ENCODE results near the gene AGAP3. TPM values are rescaled to one million over a fixed set of nuclear protein-coding genes. Genes with fewer than 3 reads are reported as not detected.

Gene AGAP3
- total RNA-seq, 1 experiment from 2014 or later = 63.3 TPM

DNA sequence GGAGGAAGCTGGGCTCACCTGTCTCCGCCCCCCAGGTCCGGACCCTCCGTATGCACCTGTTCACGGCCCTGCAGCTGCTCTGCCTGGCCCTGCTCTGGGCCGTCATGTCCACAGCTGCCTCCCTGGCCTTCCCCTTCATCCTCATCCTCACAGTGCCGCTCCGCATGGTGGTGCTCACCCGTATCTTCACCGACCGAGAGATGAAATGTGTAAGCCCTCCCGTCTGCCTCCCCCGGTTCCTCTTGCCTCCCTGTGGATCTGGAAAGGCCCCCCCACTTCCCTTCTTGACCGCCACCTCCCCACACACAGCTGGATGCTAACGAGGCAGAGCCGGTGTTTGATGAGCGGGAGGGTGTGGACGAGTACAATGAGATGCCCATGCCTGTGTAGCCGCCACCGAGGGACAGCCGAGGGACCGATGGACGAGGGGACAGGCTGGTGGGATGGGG, 10.3 kb upstream of the AGAP3 start:
- Histone ChIP-seq H3K4me3 (ENCODE audit: insufficient read depth, low read depth, low read length) (no peak overlapping the region), H3K27me3 (ENCODE audit: control insufficient read depth, insufficient read depth, low read length) (no peaks in the 10 kb centered on the region), H3K36me3 (replicated peaks; ENCODE audit: control insufficient read depth, insufficient read depth, low read length) (peaks cover 8% of the 10 kb centered on the region)
- DNase-seq = no peak

DNA sequence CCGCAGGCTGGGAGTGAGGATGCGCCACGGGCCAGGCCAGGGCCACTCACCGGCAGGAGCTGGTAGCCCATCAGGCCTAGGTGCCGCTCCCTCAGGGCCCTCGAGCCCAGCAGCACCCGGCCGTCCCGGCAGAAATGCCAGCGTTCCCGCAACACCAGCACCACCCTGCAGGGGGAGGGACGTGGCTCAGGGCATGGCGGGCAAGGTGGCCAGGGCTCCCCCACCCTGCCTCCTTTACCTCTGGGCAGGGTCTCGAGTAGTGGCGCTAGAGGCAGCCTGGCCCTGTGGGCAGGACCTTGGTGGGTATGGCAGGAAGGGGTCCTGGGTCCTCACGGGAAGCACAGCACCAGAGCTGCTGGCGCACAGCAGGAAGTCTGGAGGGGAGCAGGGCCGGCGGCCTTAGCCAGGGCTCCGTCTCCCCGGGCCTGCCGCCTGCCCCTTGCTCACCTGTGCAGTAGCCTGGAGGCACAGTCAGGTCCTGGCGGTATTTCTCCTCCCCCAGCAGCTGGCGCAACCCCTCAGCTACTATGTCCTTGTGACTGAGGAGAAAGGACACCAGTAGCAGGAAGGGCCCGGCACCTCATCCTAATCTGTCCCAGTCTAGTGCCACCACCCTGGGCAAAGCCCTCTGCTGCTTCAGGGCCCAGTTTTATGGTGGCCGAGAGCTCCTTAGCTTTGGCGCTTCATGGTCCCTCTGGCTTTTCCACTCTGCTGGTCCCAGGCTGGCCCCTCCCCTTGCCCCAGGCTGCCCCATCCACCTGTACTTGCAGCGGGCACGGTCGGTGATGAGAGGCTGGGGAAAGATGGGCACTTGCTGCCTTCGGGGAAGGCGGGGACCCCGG, 9.2 kb upstream of the AGAP3 start:
- Histone ChIP-seq H3K27me3 (ENCODE audit: control insufficient read depth, insufficient read depth, low read length) (no peaks in the 10 kb centered on the region), H3K4me3 (ENCODE audit: insufficient read depth, low read depth, low read length) (no peak overlapping the region), H3K36me3 (replicated peaks; ENCODE audit: control insufficient read depth, insufficient read depth, low read length) (peaks cover 8% of the 10 kb centered on the region)
- DNase-seq = peak; percentile 96

DNA sequence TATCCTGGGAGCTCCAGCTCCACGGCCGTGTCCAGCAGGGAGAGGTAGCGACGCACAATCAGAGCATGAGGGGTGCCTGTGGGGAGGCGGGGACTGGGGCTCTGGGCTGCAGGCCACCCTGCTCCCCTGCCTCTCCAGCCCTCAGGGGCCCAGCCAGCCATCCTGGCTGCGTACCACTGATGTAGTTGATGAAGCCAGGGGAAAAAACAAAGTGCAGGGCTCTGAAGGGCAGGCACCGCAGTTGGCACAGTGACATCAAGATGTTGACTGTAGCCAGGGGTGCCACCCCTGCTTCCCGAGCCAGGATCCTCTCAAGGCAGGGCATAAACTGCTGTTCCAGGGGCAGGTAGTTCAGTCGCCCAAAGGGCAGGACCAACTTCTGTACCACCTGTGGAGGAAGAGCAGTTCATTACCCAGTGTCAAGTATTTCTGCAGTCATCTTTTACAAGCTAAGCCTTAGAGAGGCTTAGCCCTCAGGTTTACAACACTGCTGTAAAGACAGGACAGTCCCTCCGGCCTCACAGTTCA, 8.5 kb upstream of the AGAP3 start:
- Histone ChIP-seq H3K27me3 (ENCODE audit: control insufficient read depth, insufficient read depth, low read length) (no peaks in the 10 kb centered on the region), H3K4me3 (ENCODE audit: insufficient read depth, low read depth, low read length) (no peak overlapping the region), H3K36me3 (replicated peaks; ENCODE audit: control insufficient read depth, insufficient read depth, low read length) (peaks cover 4% of the 10 kb centered on the region)
- no peak for DNase-seq

DNA sequence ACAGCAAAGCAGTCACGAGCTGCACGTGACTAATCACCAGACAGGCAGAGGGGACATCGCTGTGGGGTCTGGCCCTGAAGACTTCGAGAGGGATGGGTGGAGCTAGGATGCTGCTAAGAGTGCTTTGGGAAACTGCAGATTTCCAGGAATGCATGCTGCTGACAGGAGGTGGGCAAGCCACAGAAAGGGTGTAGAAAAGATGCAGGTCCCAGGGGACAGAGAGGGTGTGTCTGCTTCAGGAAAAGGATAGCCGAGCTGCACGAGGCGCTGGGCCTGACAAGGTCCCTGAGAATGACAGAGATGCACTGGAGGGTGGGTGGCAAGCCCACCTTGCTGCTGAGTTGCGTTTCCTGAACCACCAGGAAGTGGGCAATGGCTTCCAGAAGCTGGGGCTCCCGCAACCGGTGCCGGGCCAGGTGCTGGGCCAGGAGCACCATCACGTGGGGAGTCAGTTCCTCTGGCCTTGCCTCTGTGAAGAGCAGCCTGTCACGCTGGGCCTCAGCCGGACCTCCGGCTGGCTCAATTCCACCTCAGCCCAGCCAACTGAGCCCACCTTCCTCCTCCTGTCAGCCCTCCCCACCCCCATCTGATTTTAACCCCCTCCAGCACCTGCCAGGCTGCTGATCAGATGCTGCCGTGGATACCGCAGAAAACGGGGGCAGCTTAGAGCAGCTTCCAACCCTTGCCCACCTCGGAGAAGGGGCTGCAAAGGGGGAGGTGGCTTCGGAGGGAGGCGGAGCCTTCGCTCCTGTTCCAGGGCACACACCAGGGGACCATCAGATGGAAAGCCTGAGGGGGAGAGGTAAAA, 7.8 kb upstream of the AGAP3 start:
- Histone ChIP-seq H3K36me3 (replicated peaks; ENCODE audit: control insufficient read depth, insufficient read depth, low read length) (peaks cover 4% of the 10 kb centered on the region), H3K27me3 (ENCODE audit: control insufficient read depth, insufficient read depth, low read length) (no peaks in the 10 kb centered on the region), H3K4me3 (ENCODE audit: insufficient read depth, low read depth, low read length) (no peak overlapping the region)
- peak; percentile 88 for DNase-seq

DNA sequence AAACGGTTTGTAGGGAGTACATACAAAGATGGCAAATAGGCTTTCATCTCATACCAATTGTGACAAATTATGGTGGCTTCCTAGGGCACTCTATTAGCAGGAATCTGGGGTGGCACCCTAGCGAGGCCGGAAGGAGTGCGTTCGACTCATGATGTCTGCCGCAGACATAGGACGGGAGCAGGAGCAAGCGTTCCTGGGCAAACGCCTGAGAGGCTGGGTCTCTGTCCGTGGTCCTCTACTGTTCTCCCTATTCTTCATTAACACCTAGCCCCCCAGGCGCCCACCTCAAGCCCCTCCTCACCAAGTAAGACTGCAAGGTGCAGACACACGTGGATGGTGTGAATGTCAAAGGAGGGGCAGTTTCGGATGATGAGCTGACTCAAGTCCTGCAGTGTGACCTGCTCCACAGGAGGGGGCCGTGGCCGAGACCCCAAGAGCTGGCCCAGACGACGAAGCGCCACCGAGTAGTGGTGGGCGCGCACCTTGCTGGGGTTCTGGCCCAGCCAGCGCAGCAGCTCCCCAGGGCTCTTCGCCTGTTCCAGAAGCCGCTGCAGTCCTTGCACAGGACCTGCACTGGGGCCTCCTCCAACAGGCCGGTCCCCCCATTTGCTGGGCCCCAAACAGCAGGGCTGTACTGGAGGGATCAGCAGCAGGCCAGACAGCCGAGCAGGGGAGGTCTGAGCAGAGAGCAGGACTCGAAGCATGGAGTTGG, 6.9 kb upstream of the AGAP3 start:
- Histone ChIP-seq H3K36me3 (replicated peaks; ENCODE audit: control insufficient read depth, insufficient read depth, low read length) (peaks cover 2% of the 10 kb centered on the region), H3K4me3 (ENCODE audit: insufficient read depth, low read depth, low read length) (peak overlapping the region; percentile 95), H3K27me3 (ENCODE audit: control insufficient read depth, insufficient read depth, low read length) (peaks cover 2% of the 10 kb centered on the region; the same call in 1 of the 2 replicates)
- no peak for DNase-seq

DNA sequence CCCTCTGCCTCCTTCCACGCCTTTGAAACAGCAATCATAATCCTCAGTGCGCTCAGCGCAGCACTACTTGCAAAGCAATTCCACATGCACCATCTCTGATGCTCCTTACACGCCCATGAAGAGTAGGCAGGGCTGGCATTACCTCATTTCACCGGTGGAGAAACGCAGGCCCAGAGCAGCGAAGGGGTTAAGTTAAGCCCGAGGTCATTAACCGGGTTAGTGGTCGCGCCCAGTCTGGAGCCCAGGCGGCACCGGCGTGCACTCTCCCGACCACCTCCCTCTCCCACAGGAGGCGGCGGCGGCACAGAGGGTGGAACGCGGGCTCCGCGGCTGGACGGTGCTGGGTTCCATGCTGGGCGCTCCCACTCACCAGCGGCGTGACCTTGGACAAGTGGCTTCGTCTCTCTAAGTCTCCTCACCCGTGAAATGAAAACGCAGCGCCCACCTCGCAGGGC, 6.2 kb upstream of the AGAP3 start:
- peak; percentile 76 for DNase-seq
- Histone ChIP-seq H3K27me3 (ENCODE audit: control insufficient read depth, insufficient read depth, low read length) (peaks cover 5% of the 10 kb centered on the region; the same call in 1 of the 2 replicates), H3K4me3 (ENCODE audit: insufficient read depth, low read depth, low read length) (peak overlapping the region; percentile 95), H3K36me3 (replicated peaks; ENCODE audit: control insufficient read depth, insufficient read depth, low read length) (no peaks in the 10 kb centered on the region; the same call in 1 of the 2 replicates)

DNA sequence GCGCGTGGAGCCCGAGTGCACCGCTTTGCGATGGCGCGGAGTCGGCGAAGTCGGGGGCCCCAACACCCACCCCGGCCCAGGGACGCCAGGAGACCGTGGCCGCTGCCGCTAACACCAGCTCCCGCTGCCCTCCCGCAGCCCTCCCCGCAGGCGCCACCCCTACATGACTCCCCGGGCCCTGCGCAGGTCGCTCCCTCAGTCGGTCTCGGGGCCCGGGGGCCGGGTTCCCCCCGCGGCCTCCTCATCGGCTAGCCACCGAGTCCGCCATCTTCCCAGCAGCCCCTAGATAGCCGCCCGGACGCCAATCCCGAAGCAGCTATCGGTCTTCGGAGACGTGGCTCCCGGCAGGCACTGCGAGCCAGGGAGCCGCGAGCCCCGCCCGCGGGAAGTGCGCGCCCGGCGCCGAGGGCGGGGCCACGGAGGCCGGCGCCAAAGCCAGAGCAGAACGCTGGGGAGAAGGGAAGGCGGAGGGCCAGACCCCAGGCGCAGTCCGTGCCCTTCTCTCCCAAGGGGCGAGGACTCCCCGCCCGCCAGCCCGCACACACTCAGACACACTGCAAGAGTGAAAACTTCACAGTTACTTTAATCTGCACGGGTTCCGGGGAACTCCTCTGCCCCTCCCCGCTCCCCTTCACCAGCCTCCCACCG, 5.6 kb upstream of the AGAP3 start, which contains the start of gene FASTK:
FASTK (minus strand) TSS at position 288 of the 648 bp plus-strand sequence; CDS start at position 245, 43 bp downstream.
- peak within 1 kb of the TSS; percentile 95 for H3K4me3 ChIP-seq (ENCODE audit: insufficient read depth, low read depth, low read length)
- peak; percentile 98 for DNase-seq
- H3K36me3 ChIP-seq (replicated peaks; ENCODE audit: control insufficient read depth, insufficient read depth, low read length) = no peaks in the 10 kb centered on the region; the same call in 1 of the 2 replicates

DNA sequence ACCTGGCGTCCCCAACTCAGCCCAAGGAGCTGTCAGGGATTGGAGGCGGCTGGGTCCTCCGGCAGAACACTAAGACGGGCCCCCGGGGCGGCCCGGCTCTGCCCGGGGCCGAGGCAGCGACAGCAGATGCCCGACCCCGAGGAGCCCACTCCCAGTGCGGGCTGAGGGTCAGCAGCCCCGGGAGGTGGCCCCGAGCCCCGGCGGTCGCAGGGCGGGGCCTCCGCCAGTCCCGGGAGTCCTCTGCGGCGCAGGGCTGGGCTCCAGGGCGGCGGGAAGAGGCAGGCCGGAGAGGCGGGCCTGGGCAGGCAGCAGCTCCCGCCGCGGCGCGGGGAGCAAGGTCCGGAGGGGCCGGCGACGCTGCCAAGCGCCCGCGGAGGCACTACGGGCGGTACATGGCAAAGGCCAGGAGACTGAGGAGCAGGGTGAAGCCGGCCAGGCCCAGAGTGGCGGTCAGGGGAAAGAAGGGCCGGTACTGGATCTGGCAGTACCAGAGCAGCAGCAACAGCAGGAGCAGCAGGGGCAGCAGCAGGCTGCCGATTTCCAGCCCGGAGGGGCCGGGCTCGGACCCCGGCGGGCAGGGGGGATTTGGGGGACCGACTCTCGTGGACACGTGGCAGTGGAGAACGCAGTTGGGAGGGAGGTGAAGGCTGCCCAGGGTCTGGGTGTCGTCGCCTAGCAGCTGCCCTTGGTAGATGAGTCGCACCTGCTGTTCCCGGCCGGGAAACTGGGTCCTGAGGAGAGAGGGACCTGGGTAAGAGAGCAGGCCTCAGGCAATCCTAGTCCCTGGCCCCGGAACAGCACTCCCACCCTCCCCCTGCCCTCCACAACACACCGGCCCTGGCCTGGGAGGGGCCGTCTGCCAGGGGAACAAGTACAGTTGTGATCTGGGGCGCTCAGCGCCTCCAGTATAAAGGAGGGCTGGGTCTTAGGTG, 4.8 kb upstream of the AGAP3 start:
- H3K36me3 ChIP-seq (replicated peaks; ENCODE audit: control insufficient read depth, insufficient read depth, low read length) = no peaks in the 10 kb centered on the region; the same call in 1 of the 2 replicates
- H3K27me3 ChIP-seq (ENCODE audit: control insufficient read depth, insufficient read depth, low read length) = peaks cover 5% of the 10 kb centered on the region; the same call in 1 of the 2 replicates
- peak; percentile 86 for DNase-seq
- peak overlapping the region; percentile 95 for H3K4me3 ChIP-seq (ENCODE audit: insufficient read depth, low read depth, low read length)

More for the DNA sequence above, 5.6 kb upstream of the AGAP3 start, which contains the start of gene FASTK:
- peaks cover 5% of the 10 kb centered on the region; the same call in 1 of the 2 replicates for H3K27me3 ChIP-seq (ENCODE audit: control insufficient read depth, insufficient read depth, low read length)

DNA sequence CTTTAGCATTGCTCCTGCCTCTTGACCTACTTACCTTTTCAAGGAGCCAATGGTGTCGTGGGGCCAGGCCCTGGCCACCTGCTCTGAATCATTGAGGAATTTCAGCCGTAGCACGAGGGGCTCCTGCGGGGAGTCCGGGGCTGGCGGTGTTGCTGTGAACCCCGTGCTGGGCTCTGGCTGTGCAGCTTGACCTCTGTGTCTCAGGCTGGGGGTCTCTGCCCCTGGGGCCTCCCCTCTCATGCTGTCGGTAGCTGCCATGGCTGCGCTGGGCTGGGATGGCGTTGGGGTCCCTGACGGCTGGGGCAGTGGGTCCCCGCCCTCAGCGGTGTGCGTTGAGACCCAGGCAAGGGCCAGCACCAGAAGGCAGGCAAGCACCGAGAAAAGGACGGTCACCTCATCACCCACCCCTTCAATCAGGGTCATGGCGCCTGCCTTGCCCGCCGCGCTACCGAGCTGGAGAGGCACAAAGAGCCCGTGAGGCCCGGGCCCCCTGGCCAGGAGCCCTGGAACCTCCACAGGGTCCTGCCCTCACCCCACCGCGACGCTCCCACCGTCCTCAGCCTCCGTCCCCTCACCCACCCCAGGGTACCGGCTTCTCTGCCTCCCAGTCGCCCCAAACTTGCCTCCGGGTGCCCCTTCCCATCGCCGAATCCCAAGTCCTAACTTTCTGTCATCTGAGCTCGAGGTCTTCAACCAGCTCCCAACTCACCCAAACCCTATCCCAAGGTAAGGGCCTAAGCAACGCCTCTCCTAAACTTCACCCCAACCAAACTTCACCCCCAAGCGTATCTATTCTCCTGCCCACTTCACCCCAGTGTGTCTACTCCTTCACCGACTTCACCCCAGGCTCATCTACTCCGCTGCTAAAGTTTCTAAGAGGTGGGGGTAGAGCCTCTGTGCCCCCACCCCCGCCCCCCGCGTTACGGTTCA, 3.9 kb upstream of the AGAP3 start:
- peak; percentile 52 for DNase-seq
- peaks cover 10% of the 10 kb centered on the region; the same call in 1 of the 2 replicates for H3K27me3 ChIP-seq (ENCODE audit: control insufficient read depth, insufficient read depth, low read length)
- H3K4me3 ChIP-seq (ENCODE audit: insufficient read depth, low read depth, low read length) = peak overlapping the region; percentile 73
- no peaks in the 10 kb centered on the region; the same call in 1 of the 2 replicates for H3K36me3 ChIP-seq (replicated peaks; ENCODE audit: control insufficient read depth, insufficient read depth, low read length)

DNA sequence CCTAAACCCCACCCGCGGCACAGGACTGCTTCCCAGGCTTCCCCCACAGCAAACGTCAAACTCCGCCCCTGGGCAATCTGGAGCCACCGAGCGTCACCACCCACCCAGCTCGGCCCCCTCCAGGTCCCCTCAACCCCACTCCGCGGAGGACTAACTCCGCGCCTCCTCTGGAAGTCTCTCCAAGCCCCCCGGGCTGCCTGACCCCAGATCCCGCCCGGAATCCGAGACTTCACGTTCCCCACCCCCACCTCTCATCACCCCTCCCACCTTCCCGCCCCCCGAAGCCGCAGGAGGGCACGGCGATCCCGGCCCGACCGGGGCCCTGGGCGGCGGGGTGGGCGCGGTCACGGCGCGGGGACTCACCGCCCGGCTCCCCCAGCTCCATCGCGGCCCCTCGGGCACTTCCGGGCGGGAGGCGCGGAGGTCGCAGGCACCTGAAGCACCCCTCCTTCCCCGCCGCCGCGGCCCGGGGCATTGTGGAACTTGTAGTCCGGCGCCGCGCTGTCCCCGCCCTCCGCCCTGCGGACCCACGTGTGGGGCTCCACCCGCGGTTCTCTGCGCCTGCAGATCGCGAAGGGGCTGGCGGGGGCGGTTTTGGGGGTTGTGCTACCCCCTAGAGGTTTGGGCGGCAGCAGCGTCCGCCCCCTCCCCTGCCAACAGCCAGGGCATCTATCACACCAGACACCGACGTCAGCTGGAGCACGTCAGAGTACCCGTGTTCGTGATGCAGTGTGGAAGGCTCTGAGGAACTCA, 3.0 kb upstream of the AGAP3 start, which contains the start of gene TMUB1:
TMUB1 (minus strand) TSS at position 423 of the 753 bp plus-strand sequence. CDS start 930 bp downstream, outside the sequence.
- DNase-seq = peak; percentile 93
- Histone ChIP-seq H3K27me3 (ENCODE audit: control insufficient read depth, insufficient read depth, low read length) (peaks cover 17% of the 10 kb centered on the region; the same call in 1 of the 2 replicates), H3K4me3 (ENCODE audit: insufficient read depth, low read depth, low read length) (peak within 1 kb of the TSS; percentile 73), H3K36me3 (replicated peaks; ENCODE audit: control insufficient read depth, insufficient read depth, low read length) (no peaks in the 10 kb centered on the region; the same call in 1 of the 2 replicates)

DNA sequence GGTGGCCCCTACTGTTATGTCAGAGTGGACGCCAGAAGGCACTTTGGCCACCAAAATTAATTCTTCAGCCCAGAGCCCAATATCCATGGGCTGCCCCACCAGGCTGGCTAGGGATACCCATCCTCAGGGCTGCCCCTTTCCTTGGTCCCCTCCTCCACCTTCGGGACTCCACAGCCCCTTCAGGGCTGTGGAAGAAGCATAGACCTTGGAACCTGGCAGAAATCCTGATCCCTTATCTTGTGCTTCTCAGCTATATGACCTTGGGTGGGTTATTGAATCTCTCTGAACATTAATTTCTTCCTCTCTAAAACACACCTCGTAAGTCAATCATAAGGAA, 2.5 kb upstream of the AGAP3 start:
- peak; percentile 63 for DNase-seq

More for the DNA sequence above, 2.5 kb upstream of the AGAP3 start:
- H3K27me3 ChIP-seq (ENCODE audit: control insufficient read depth, insufficient read depth, low read length) = peaks cover 17% of the 10 kb centered on the region; the same call in 1 of the 2 replicates
- peak overlapping the region; percentile 73 for H3K4me3 ChIP-seq (ENCODE audit: insufficient read depth, low read depth, low read length)
- no peaks in the 10 kb centered on the region; the same call in 1 of the 2 replicates for H3K36me3 ChIP-seq (replicated peaks; ENCODE audit: control insufficient read depth, insufficient read depth, low read length)

All from H7 (cell line).